H1 (cell line): ENCODE measurements around the gene SPARC.

Source experiments
- EZH2 ChIP-seq: fragments of 200-600 bp; sonication (generic); IDR thresholded peaks from 2 replicates; pipeline ENCODE4 v1.7.1; 2012; ENCODE audit warnings: low read depth, mild to moderate bottlenecking, moderate library complexity, low read length, inconsistent platforms; ENCODE audit not compliant: severe bottlenecking
- GABPA ChIP-seq: IDR thresholded peaks from 2 replicates; pipeline ENCODE4 v1.6.1; 2011; ENCODE audit warnings: mild to moderate bottlenecking, low read length, moderate library complexity, borderline replicate concordance; ENCODE audit not compliant: insufficient read depth

GRCh38 chr5:151718153-151718552 is 31.4 kb upstream of the SPARC start:
- TF ChIP-seq GABPA (no peak), EZH2 (no peak)
